ENCODE data around the gene FBXL7. TPM values are rescaled to one million over a fixed set of nuclear protein-coding genes. Genes with fewer than 3 reads are reported as not detected.

Gene FBXL7
- total RNA-seq, 2 experiments from 2014 or later = not detected

- no peaks in the 10 kb centered on the region for H3K4me1 Mint-ChIP-seq
- no peaks in the 10 kb centered on the region for H3K36me3 Mint-ChIP-seq
- DNase-seq = no peak
- H3K27ac Mint-ChIP-seq = no peak overlapping the region
- no peaks in the 10 kb centered on the region for H3K9me3 Mint-ChIP-seq
- H3K4me3 Mint-ChIP-seq = no peak overlapping the region
- no peaks in the 10 kb centered on the region for H3K27me3 Mint-ChIP-seq
These were observed 147.3 kb downstream of the FBXL7 start for GRCh38 chr5:15647251-15647650.

- no peaks in the 10 kb centered on the region for H3K4me1 Mint-ChIP-seq
- no peak overlapping the region for H3K27ac Mint-ChIP-seq
- H3K4me3 Mint-ChIP-seq = no peak overlapping the region
- H3K27me3 Mint-ChIP-seq = no peaks in the 10 kb centered on the region
- no peaks in the 10 kb centered on the region for H3K36me3 Mint-ChIP-seq
- DNase-seq = no peak
- no peaks in the 10 kb centered on the region for H3K9me3 Mint-ChIP-seq
These were observed 150.3 kb downstream of the FBXL7 start for GRCh38 chr5:15650266-15650665.

GRCh38 chr5:15654779-15655178, 154.8 kb downstream of the FBXL7 start:
- DNase-seq = no peak
- no peaks in the 10 kb centered on the region for H3K36me3 Mint-ChIP-seq
- H3K27me3 Mint-ChIP-seq = no peaks in the 10 kb centered on the region
- H3K27ac Mint-ChIP-seq = no peak overlapping the region
- H3K4me1 Mint-ChIP-seq = no peaks in the 10 kb centered on the region
- no peak overlapping the region for H3K4me3 Mint-ChIP-seq
- H3K9me3 Mint-ChIP-seq = peaks cover 2% of the 10 kb centered on the region

GRCh38 chr5:15655683-15656082, 155.7 kb downstream of the FBXL7 start:
- no peaks in the 10 kb centered on the region for H3K36me3 Mint-ChIP-seq
- H3K4me1 Mint-ChIP-seq = no peaks in the 10 kb centered on the region
- H3K9me3 Mint-ChIP-seq = peaks cover 2% of the 10 kb centered on the region
- DNase-seq = no peak
- no peak overlapping the region for H3K27ac Mint-ChIP-seq
- H3K27me3 Mint-ChIP-seq = no peaks in the 10 kb centered on the region
- no peak overlapping the region for H3K4me3 Mint-ChIP-seq

GRCh38 chr5:15664961-15665360, 165.0 kb downstream of the FBXL7 start:
- Mint-ChIP-seq H3K9me3 (peaks cover 14% of the 10 kb centered on the region), H3K36me3 (no peaks in the 10 kb centered on the region), H3K27ac (no peak overlapping the region), H3K4me1 (no peaks in the 10 kb centered on the region), H3K4me3 (no peak overlapping the region), H3K27me3 (no peaks in the 10 kb centered on the region)
- DNase-seq = no peak

- no peak overlapping the region for H3K27ac Mint-ChIP-seq
- no peaks in the 10 kb centered on the region for H3K36me3 Mint-ChIP-seq
- H3K9me3 Mint-ChIP-seq = no peaks in the 10 kb centered on the region
- no peak overlapping the region for H3K4me3 Mint-ChIP-seq
- no peak for DNase-seq
- no peaks in the 10 kb centered on the region for H3K27me3 Mint-ChIP-seq
- no peaks in the 10 kb centered on the region for H3K4me1 Mint-ChIP-seq
These were observed 169.8 kb downstream of the FBXL7 start for GRCh38 chr5:15669826-15670225.

DNA sequence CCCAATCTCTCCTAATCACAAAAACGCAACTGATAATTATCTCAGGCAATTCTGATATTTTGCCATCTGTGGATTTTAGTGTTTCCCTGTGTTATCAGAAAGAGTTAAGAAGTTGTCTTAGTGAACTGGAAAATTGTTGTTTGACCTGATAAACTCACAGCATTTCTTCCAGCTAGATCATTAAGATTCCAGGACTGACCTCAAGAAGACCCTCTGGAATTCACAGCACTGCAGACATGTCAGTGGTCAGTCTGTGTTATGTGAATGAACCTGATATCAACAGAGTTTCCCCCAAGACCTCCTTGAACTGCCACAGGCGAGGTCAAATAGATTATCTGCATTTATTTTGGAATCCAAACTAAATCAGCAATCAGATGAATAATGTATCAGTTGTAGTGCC, 174.7 kb downstream of the FBXL7 start:
- Mint-ChIP-seq H3K9me3 (no peaks in the 10 kb centered on the region), H3K27me3 (no peaks in the 10 kb centered on the region), H3K4me3 (no peak overlapping the region), H3K36me3 (no peaks in the 10 kb centered on the region), H3K4me1 (no peaks in the 10 kb centered on the region), H3K27ac (no peak overlapping the region)
- DNase-seq = no peak

DNA sequence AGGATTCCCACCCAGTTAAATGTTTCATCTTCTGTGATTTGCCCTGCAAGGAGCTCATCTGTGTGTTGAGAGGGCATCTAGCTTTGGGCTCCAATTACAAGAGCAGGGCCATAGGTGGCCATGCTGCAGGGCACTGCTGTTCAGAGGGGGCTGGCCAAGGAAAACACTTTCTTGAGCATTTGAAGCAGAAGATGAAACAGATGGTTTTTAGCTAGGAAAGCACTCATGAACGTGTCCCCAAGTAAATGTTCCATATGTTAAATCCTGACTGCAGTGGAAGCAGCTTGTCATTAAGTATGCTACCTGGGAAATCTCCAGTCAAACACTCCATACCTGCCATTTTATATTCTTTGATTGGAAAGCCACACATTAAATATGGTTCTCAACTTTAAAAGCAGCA, 176.6 kb downstream of the FBXL7 start:
- H3K27ac Mint-ChIP-seq = no peak overlapping the region
- DNase-seq = no peak
- no peaks in the 10 kb centered on the region for H3K36me3 Mint-ChIP-seq
- no peaks in the 10 kb centered on the region for H3K9me3 Mint-ChIP-seq
- H3K4me3 Mint-ChIP-seq = no peak overlapping the region
- H3K4me1 Mint-ChIP-seq = no peaks in the 10 kb centered on the region
- H3K27me3 Mint-ChIP-seq = no peaks in the 10 kb centered on the region

- Mint-ChIP-seq H3K9me3 (no peaks in the 10 kb centered on the region), H3K27ac (no peak overlapping the region), H3K4me1 (no peaks in the 10 kb centered on the region), H3K36me3 (no peaks in the 10 kb centered on the region), H3K27me3 (no peaks in the 10 kb centered on the region), H3K4me3 (no peak overlapping the region)
- no peak for DNase-seq
These were observed 179.2 kb downstream of the FBXL7 start for GRCh38 chr5:15679161-15679560.

DNA sequence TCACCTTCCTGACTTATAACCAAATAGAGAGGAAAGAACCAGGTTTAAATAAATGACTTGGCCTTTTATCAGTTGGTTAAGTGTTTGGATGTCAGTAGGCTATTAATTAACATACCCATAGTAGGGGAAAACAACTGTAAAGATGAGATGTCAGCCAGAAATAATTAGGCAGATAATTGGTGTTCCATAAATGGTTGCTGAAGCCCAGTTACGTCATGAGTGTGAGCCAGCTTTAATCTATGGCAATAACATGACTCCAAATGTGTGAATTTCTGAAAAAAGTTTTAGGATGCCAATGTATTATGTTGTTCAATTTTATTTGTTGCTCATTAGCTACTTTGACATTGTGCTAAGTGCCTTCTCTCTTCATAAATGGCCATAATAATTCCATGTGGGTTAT, 180.5 kb downstream of the FBXL7 start:
- H3K36me3 Mint-ChIP-seq = no peaks in the 10 kb centered on the region
- DNase-seq = no peak
- H3K9me3 Mint-ChIP-seq = no peaks in the 10 kb centered on the region
- H3K4me1 Mint-ChIP-seq = no peaks in the 10 kb centered on the region
- H3K4me3 Mint-ChIP-seq = no peak overlapping the region
- H3K27me3 Mint-ChIP-seq = no peaks in the 10 kb centered on the region
- H3K27ac Mint-ChIP-seq = no peak overlapping the region

- no peaks in the 10 kb centered on the region for H3K9me3 Mint-ChIP-seq
- no peaks in the 10 kb centered on the region for H3K4me1 Mint-ChIP-seq
- no peaks in the 10 kb centered on the region for H3K36me3 Mint-ChIP-seq
- H3K4me3 Mint-ChIP-seq = no peak overlapping the region
- no peak overlapping the region for H3K27ac Mint-ChIP-seq
- H3K27me3 Mint-ChIP-seq = no peaks in the 10 kb centered on the region
- DNase-seq = no peak
These were observed 182.1 kb downstream of the FBXL7 start for GRCh38 chr5:15682122-15682521.

DNA sequence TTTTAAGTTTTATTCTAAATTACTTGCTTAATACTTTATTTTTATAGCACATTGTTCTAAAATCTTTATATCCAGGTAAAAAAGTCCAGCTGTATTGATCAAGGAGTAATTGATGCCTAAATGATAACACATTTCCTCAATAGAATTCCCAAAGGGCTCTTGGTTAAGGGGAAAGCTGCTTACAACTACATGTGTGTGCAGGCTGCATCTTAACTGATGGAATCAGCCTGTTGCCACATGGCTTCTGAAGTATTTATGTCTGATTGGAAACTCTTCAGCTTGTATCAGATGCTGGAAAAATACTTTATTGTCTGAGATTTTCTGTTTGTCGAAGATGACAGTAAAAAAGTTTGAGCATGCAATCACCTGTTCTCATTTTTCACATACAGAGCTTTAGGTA, 182.6 kb downstream of the FBXL7 start:
- Mint-ChIP-seq H3K36me3 (no peaks in the 10 kb centered on the region), H3K27ac (no peak overlapping the region), H3K4me3 (no peak overlapping the region), H3K4me1 (no peaks in the 10 kb centered on the region), H3K27me3 (no peaks in the 10 kb centered on the region), H3K9me3 (no peaks in the 10 kb centered on the region)
- DNase-seq = no peak

DNA sequence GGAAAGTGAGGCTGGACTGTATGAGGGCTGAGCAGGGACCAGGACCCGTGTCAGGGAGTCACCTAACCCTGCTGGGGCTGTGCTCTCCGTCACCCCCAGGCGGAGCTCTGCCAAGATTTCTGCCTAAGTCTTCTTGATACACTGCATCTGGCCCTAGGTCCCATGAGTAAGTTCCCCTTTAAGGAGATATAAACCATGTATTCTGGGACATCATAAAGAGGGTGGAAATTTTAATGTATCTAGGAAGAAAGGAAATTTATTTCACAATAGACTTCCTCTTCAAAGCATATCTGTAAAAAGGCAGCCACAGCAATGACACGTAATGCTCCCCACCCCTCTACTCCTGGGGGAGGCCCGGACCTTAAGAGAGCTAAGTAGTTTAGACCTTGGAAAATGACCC, 183.4 kb downstream of the FBXL7 start:
- H3K36me3 Mint-ChIP-seq = no peaks in the 10 kb centered on the region
- H3K4me1 Mint-ChIP-seq = no peaks in the 10 kb centered on the region
- no peak for DNase-seq
- H3K27me3 Mint-ChIP-seq = no peaks in the 10 kb centered on the region
- H3K9me3 Mint-ChIP-seq = no peaks in the 10 kb centered on the region
- H3K4me3 Mint-ChIP-seq = no peak overlapping the region
- H3K27ac Mint-ChIP-seq = no peak overlapping the region

DNA sequence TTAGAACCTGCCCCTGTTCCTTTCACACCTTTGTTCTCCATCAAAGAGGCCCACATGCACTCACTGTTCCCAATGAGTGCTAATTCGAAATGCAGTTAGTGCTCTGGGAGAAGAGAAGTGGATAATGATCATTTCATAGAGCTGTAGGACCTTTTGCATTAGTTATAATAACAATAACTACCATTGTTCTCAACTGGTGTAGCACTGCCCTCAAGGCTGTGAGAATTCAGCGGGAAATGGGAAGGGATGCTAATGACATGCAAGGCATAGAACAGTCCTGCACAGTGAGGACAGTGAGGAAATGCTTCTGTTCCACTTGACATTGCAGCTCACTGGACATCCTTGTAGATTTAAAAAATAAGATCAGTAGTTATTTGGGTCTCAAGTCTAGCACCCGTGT, 187.4 kb downstream of the FBXL7 start:
- H3K27me3 Mint-ChIP-seq = no peaks in the 10 kb centered on the region
- H3K36me3 Mint-ChIP-seq = no peaks in the 10 kb centered on the region
- no peak overlapping the region for H3K27ac Mint-ChIP-seq
- DNase-seq = no peak
- no peaks in the 10 kb centered on the region for H3K9me3 Mint-ChIP-seq
- no peaks in the 10 kb centered on the region for H3K4me1 Mint-ChIP-seq
- H3K4me3 Mint-ChIP-seq = no peak overlapping the region

GRCh38 chr5:15689836-15690235, 189.9 kb downstream of the FBXL7 start:
- Mint-ChIP-seq H3K27me3 (no peaks in the 10 kb centered on the region), H3K9me3 (no peaks in the 10 kb centered on the region), H3K27ac (no peak overlapping the region), H3K36me3 (no peaks in the 10 kb centered on the region), H3K4me3 (no peak overlapping the region), H3K4me1 (no peaks in the 10 kb centered on the region)
- no peak for DNase-seq

DNA sequence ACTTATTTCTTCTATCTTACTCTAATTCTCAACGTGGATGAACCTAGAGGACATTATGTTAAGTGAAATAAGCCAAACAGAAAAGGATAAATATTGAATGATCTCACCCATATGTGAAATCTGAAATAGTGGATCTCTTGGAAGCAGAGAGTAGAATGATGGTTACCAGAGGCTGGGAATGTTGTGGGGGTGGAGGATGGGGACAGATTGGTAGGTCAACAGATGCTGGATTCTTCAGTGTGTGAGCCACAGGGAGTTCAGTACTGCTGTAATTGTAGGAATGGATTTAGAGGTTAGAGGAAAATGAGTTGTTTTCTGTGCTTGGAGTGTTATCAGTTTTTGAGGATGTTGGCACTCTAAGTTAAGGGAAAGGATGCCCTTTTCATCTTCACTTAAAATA, 190.6 kb downstream of the FBXL7 start:
- Mint-ChIP-seq H3K27ac (no peak overlapping the region), H3K36me3 (no peaks in the 10 kb centered on the region), H3K4me1 (no peaks in the 10 kb centered on the region), H3K4me3 (no peak overlapping the region), H3K27me3 (no peaks in the 10 kb centered on the region), H3K9me3 (no peaks in the 10 kb centered on the region)
- no peak for DNase-seq

GRCh38 chr5:15691521-15691920, 191.5 kb downstream of the FBXL7 start:
- Mint-ChIP-seq H3K27ac (no peak overlapping the region), H3K9me3 (no peaks in the 10 kb centered on the region), H3K36me3 (no peaks in the 10 kb centered on the region), H3K4me3 (no peak overlapping the region), H3K4me1 (no peaks in the 10 kb centered on the region), H3K27me3 (no peaks in the 10 kb centered on the region)
- DNase-seq = no peak
